Umbilical cord (tissue), 2 donors: ENCODE results near the gene LMBR1. TPM values are rescaled to one million over a fixed set of nuclear protein-coding genes. Genes with fewer than 3 reads are reported as not detected.
"Not testable (repeated sequence)": the region's sequence is repeated elsewhere in the genome, so short reads cannot be mapped to it uniquely, and the experiment has no call there.

Experiments
- DNase-seq: peaks from one replicate; pipeline ENCODE4 v3.0.0-alpha.2; 2015; ENCODE audit warnings: low spot score
- total RNA-seq: library from RNA; depleted of rRNA; stranded (reverse); fragments of >200 nt; gene quantifications from one replicate; pipeline ENCODE4 v1.2.3, GENCODE V29; 2014; ENCODE audit warnings: low replicate concordance; ENCODE audit not compliant: insufficient read depth

LMBR1 gene
- total RNA-seq, 1 donor from 2014 or later, result 56.3 TPM

- DNase-seq, result no peak
These were observed 44.0 kb downstream of the LMBR1 start for GRCh38 chr7:156848979-156849378.

DNA sequence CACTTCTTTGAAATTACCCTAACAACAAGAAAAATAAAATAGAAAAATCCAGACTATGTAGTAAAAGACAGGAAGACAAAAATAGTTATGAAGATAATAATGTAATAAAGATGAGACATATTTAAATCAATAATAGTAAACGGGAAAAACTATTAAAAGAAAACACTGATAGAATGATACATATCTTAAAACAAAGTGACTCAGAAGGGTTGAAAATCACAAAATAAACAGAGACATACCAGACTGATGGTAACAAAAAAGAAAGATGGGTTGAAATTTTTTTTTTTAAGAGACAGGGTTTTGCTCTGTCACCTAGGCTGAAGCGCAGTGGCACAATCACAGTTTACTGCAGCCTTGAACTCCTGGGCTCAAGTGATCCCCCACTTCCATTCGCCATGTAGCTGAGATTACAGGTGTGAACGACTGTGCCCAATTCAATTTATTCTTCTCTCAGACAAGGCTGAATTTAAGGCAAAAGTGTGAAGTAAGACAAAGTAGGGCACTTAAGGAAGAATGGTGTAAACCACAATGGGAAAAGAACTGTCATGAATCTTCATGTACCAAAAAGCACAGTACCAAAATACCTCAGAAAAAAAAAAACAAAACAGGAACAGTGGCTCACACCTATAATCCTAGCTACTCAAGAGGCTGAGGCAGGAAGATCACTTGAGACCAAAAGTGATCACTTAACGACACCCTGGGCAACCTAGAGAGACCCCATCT lies 47.4 kb downstream of the LMBR1 start:
- no peak for DNase-seq

GRCh38 chr7:156843582-156843981 lies 49.4 kb downstream of the LMBR1 start:
- DNase-seq, result not testable (repeated sequence)

DNA sequence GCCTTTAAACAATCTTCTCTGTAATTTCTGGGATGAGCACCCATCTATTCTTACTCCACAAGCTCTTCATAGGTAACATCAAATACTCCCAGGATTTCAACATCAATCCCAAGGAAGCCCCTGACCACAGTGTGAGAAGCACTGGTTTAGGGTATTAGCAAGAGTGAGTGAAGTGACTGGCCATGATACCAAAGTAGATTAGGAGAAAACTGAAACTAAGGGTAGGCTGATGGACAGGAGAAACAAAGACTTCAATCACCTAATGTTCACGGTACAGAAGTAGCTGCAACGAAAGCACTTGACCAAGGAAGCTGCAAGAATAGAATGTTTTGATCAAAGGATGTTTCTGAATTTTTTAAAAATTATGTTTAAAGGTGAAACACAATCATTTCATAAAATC lies 49.8 kb downstream of the LMBR1 start:
- no peak for DNase-seq

GRCh38 chr7:156842740-156843140 lies 50.2 kb downstream of the LMBR1 start:
- peak; percentile 16 for DNase-seq

- peak; percentile 3 for DNase-seq
These were observed 50.7 kb downstream of the LMBR1 start for GRCh38 chr7:156842317-156842716.

DNA sequence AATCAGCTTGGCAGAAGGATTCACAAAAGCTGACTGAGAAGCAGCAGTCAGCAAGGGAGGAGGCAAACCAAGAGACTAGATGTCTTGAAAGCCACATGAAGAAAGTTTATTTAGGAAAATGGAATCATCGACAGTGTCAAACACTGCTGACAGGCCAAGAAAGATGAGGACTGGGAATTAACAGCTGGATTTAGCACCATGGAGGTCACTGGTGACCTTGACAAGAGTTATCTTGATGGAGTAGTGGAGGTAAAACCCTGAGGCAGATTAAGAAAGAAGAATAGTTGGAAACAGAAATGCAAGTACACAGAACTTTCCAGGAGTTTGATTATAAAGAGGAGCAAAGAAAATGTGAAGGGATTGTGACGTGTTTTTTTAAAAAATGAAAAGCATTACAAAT lies 51.5 kb downstream of the LMBR1 start:
- no peak for DNase-seq

DNA sequence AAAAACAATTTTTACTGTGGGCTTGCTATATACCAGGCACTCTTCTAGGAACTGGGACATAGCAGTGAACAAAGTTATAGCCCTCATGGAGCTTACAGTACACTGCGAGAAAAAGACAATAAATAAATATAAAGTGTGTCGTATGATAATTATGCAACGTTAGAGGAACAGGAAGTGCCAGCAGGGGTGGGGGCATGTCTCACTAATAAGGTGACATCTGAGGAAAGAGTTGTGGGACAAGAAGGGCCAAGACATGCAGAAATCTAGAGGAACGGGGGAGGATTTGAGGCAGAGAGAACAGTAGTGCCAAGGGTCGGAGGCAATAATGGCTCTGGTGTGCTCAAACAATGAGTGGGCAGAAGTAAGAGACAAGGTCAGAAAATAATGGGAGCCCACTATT lies 52.8 kb downstream of the LMBR1 start:
- no peak for DNase-seq

DNA sequence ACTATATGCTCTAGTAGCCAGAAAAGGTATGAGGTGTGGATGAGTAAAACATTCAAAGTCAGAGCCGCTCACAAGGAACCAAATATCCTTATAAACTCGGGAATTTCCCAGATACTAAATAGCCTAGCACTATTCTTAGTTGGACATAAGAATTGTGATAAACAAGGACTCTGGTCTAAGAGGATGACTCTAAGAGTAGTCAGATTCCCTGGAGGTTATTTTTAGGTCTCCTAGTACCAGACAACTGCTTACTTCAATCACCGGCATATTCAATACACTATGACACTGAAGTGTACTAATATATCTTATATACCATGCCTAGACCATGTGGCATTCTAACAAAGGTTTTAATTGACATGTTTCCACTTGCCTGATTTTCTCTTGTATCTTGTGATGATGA lies 56.5 kb downstream of the LMBR1 start:
- DNase-seq, result no peak

- DNase-seq, result no peak
These were observed 58.5 kb downstream of the LMBR1 start for GRCh38 chr7:156834462-156834861.

DNA sequence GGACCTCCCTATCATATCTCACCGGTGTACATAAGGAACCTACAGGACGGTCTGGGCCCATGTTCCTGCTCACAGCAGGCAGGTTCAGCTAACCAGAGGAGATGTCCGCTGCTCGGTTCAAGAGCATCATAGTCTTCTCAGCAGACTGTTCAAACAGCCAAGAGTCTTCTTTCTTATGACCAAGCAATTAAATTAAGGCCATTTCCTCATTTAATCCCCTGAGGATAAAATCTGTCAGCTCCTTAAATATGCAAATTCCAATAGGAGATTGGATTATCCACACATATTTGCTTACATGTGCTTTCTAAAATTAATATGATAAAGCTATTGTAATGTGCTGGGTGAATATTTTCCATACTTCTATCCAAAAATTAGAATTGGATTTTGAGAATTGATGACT lies 59.7 kb downstream of the LMBR1 start:
- no peak for DNase-seq

DNA sequence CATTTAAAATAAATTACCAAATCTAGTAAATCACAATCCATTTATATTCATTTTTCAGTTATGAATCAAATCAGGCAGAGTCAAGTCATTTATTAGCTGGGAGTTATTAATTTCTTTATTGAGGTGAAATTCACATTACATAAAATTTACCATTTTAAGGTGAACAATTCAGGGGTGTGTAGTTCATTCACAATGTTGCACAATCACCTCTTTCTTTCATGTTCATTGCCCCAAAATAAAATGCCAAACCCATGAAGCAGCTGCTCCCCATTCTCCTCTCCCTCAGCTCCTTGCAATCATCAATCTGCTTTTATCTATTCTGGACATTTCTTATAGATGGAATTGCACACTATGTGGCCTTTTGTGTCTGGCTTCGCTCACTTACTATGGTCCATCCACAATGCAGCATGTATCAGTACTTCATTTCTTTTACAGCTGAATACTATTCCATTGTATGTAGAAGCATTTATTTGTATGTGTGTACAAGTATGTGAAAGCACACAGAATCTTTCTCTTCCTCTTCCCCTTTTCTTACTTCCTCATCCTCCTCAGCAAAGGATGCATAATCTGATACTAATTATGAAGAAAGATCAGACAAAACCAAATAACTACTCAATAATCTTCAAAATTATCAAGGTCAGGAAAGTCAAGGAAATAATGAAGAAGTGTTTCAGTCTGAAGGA lies 60.6 kb downstream of the LMBR1 start:
- no peak for DNase-seq

DNA sequence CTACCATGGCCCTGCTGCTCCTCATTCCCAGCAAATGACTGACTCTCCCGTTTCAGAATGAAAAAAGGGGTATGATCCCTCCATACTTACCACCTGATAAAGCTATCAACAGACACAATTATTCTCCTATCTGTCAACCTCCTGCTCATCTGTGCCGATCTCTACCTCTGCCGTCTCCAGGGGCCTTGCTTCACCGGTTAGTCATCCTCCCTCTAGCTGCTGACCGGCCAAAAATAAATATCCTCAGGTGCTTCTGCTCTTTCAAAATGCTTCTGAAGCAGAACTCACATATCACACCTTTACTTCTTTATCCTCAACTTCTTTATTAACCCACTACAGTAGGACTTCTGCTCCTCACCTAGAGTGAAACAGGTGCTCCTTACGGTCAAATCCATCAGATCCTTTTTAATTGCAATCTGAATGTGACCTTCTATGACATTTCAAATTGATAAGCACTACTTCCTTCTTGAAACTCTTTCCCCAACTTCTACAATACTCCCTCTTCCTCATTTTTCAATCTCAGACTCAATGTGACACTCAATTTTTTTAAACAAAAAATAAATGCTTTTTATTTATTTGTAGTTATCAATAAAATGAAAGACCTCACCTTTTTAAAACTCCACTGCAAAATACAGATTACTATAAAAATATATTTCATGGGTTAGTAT lies 63.2 kb downstream of the LMBR1 start:
- DNase-seq, result no peak

GRCh38 chr7:156827587-156828203 lies 65.3 kb downstream of the LMBR1 start:
- DNase-seq, result peak; percentile 13

DNA sequence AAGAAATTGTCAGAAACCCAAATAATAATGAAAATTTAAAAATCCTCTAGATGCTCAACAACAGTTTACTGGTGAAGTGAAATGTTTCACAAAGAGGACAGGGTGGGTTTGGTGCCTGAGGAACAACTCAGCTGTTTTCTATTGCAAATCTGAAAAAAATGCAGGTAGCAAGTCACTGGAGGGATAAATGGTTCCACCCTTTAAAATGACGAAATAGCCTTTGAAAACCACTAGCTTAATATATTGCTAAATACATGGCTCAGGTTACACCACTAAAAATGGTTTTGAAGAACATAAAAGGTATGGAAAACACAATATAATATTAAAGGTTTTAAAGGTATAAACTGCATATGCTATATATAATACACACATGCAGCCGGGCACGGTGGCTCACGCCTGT lies 69.5 kb downstream of the LMBR1 start:
- no peak for DNase-seq

DNA sequence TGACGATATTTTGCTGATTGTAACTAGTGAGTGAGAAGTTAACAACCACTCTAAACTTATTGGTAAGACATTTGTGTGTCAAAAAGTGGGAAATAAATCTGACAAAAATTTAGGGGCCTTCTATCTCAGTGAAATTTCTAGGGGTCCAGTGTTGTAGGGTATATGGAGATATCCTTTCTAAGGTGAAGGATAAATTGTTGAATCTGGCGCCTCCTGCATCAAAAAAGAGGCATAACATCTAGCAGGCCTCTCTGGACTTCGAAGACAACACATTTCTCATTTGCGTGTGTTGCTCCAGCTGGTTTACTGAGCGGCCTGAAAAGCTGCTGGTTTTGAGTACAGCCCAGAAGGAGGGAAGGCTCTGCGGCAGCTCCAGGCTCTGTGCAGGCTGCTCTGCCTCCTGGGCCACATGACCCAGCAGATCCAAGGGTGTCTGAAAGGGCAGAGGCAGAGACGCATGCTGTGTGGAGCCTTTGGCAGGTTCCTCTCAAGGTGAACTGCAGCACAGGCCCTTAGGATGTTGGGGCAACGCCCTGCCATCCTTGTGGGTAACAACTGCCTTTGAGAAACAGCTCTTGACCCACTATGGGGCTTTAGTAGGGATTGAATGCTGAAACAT lies 72.4 kb downstream of the LMBR1 start:
- DNase-seq, result no peak

DNA sequence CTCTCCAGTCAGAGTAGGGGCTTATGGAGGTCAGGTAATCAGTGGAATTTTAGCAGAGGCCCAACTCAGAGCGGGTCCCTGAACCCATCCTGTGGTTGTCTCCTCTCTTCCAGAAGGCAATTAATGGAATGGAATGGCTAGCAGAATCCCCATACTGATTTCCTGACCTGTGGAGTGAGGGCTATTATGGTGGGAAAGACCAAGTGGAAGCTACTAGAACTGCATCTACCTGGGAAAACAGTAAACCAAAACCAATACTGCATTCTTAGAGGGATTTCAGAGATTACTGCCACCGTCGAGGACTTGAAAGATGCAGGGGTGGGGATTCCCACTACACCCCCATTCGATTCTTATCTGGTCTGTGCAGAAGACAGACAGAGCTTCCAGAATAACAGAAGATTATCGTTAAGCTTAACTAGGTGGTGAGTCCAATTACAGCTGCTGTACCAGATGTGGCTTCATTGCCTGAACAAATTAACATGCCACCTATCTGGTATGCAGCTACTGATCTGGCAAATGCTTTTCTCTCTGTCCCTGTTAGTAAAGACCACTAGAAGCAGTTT lies 73.2 kb downstream of the LMBR1 start:
- DNase-seq, result no peak

GRCh38 chr7:156818133-156818532 lies 74.8 kb downstream of the LMBR1 start:
- no peak for DNase-seq

DNA sequence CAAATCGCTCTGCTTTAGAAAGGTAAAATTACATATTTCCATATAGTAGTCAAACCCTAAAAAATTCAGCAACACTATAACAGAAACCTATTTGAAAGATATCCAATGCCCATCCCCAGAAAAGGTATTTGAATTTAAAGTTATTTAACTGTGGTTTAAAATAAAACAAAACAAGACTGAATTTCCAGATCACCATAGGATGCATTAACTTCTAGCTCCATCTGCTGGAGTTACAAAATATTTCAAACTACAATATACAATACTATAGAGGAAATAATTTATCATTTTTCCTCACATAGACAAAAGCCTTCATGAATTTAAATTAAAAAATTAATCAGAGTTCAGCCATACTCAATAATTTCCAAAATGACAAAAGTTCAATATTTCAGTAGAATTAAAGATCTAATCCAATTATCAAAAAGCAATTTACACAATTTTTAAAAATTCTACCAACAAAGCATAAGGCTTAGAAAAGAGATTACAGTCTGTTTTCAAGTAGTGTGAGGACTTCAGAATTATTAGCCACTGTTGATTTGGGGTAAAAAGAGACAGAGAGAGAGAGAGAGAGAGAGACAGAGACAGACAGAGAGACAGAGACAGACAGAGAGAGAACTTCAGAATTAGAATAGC lies 75.9 kb downstream of the LMBR1 start:
- DNase-seq, result peak; percentile 14

DNA sequence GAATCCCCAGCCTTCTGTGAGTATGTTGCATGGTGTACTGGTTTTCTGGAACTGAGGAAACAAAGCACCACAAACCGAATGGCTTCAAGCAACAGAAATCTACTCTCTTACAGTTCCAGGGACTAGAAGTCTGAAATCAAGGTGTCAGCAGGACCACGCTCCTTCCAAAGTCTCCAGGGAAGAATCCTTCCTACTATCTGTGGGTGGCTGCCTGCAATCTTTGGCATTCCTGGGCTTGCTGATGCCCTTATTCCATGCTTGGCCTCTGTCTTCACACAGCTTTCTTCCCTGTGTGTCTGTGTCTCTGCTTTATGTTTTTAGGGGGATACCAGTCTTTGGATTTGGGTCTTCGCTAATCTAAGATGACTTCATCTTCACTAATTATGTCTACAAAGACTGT lies 81.3 kb downstream of the LMBR1 start:
- DNase-seq, result no peak

DNA sequence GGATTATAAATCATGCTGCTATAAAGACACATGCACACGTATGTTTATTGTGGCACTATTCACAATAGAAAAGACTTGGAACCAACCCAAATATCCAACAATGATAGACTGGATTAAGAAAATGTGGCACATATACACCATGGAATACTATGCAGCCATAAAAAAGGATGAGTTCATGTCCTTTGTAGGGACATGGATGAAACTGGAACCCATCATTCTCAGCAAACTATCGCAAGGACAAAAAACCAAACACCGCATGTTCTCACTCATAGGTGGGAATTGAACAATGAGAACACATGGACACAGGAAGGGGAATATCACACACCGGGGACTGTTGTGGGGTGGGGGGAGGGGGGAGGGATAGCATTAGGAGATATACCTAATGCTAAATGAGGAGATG lies 89.3 kb downstream of the LMBR1 start:
- not testable (repeated sequence) for DNase-seq
